Memory B cell (primary cell): ENCODE data around the gene BTN1A1.
"Not testable (repeated sequence)": the region's sequence is repeated elsewhere in the genome, so short reads cannot be mapped to it uniquely, and the experiment has no call there.

Experiments
- ATAC-seq: fragments of 150-1000 bp; cut with Tn5 transposase; 2 replicates; pipeline ENCODE4 v1.10.0; 2021; ENCODE audit warnings: low read depth, mild to moderate bottlenecking, moderate library complexity
- DNase-seq, 2 donors: peaks; one replicate each; pipeline ENCODE4 v3.0.0; 2022; ENCODE audit warnings: low spot score in 2 of 2
- H3K27ac Mint-ChIP-seq: one replicate; pipeline ENCODE4 v1.8.0; 2022; ENCODE audit warnings: mild to moderate bottlenecking, moderate library complexity, mixed read lengths
- H3K27me3 Mint-ChIP-seq: one replicate; pipeline ENCODE4 v1.8.0; 2022; ENCODE audit warnings: mixed read lengths
- H3K36me3 Mint-ChIP-seq: one replicate; pipeline ENCODE4 v1.8.0; 2022; ENCODE audit warnings: mild to moderate bottlenecking, mixed read lengths
- H3K4me1 Mint-ChIP-seq: one replicate; pipeline ENCODE4 v1.8.0; 2022; ENCODE audit warnings: mixed read lengths
- H3K4me3 Mint-ChIP-seq: one replicate; pipeline ENCODE4 v1.8.0; 2022; ENCODE audit warnings: mild to moderate bottlenecking, moderate library complexity, mixed read lengths
- H3K9me3 Mint-ChIP-seq: one replicate; pipeline ENCODE4 v1.8.0; 2022; ENCODE audit warnings: mixed read lengths

The BTN1A1 gene

GRCh38 chr6:26500102-26500501 is at the start of gene BTN1A1:
BTN1A1 (plus strand) TSS chr6:26500303; CDS start chr6:26501287, 984 bp downstream.
- Mint-ChIP-seq H3K9me3 (no peaks in the 10 kb centered on the region), H3K27ac (no peak within 1 kb of the TSS), H3K4me3 (peak within 1 kb of the TSS; percentile 35), H3K27me3 (no peaks in the 10 kb centered on the region), H3K36me3 (no peaks in the 10 kb centered on the region), H3K4me1 (peaks cover 23% of the 10 kb centered on the region)
- DNase-seq (no peak), ATAC-seq (no peak)

GRCh38 chr6:26452631-26453235 is 47.4 kb upstream of the BTN1A1 start:
- Mint-ChIP-seq H3K36me3 (peaks cover 26% of the 10 kb centered on the region), H3K27ac (no peak overlapping the region), H3K27me3 (no peaks in the 10 kb centered on the region), H3K9me3 (no peaks in the 10 kb centered on the region), H3K4me3 (no peak overlapping the region), H3K4me1 (peaks cover 22% of the 10 kb centered on the region)
- no peak for ATAC-seq
- no peak for DNase-seq

- Mint-ChIP-seq H3K4me3 (no peak overlapping the region), H3K27me3 (no peaks in the 10 kb centered on the region), H3K27ac (no peak overlapping the region), H3K36me3 (peaks cover 22% of the 10 kb centered on the region), H3K4me1 (peaks cover 28% of the 10 kb centered on the region), H3K9me3 (no peaks in the 10 kb centered on the region)
- DNase-seq: no peak
- ATAC-seq: no peak
Observed at GRCh38 chr6:26454631-26455030, 45.5 kb upstream of the BTN1A1 start.

GRCh38 chr6:26455357-26455970 is 44.6 kb upstream of the BTN1A1 start:
- DNase-seq (no peak), ATAC-seq (no peak)
- H3K4me1 Mint-ChIP-seq: peaks cover 30% of the 10 kb centered on the region
- no peaks in the 10 kb centered on the region for H3K27me3 Mint-ChIP-seq
- no peak overlapping the region for H3K4me3 Mint-ChIP-seq
- no peak overlapping the region for H3K27ac Mint-ChIP-seq
- H3K9me3 Mint-ChIP-seq: no peaks in the 10 kb centered on the region
- H3K36me3 Mint-ChIP-seq: peaks cover 19% of the 10 kb centered on the region

- peak; percentile 4 for ATAC-seq
- Mint-ChIP-seq H3K9me3 (no peaks in the 10 kb centered on the region), H3K4me1 (peaks cover 39% of the 10 kb centered on the region), H3K36me3 (peaks cover 17% of the 10 kb centered on the region), H3K4me3 (peak overlapping the region; percentile 99), H3K27ac (peak overlapping the region; percentile 91), H3K27me3 (no peaks in the 10 kb centered on the region)
- DNase-seq: no peak
Observed at GRCh38 chr6:26457264-26457805, 42.8 kb upstream of the BTN1A1 start.

GRCh38 chr6:26457806-26458688 is 42.1 kb upstream of the BTN1A1 start, which contains the start of gene BTN2A1:
BTN2A1 (plus strand) TSS chr6:26457955; CDS start chr6:26458637, 682 bp downstream.
- Mint-ChIP-seq H3K4me3 (peak within 1 kb of the TSS; percentile 99), H3K27me3 (no peaks in the 10 kb centered on the region), H3K9me3 (no peaks in the 10 kb centered on the region), H3K36me3 (peaks cover 20% of the 10 kb centered on the region), H3K27ac (peak within 1 kb of the TSS; percentile 91), H3K4me1 (peaks cover 40% of the 10 kb centered on the region)
- DNase-seq: peak; percentile 56 to 57
- ATAC-seq: peak; percentile 97

GRCh38 chr6:26459023-26459810 is 40.9 kb upstream of the BTN1A1 start:
- ATAC-seq (no peak), DNase-seq (no peak)
- H3K4me1 Mint-ChIP-seq: peaks cover 46% of the 10 kb centered on the region
- no peaks in the 10 kb centered on the region for H3K9me3 Mint-ChIP-seq
- peak overlapping the region; percentile 91 for H3K27ac Mint-ChIP-seq
- H3K27me3 Mint-ChIP-seq: no peaks in the 10 kb centered on the region
- H3K36me3 Mint-ChIP-seq: peaks cover 28% of the 10 kb centered on the region
- peak overlapping the region; percentile 79 for H3K4me3 Mint-ChIP-seq

- peaks cover 46% of the 10 kb centered on the region for H3K4me1 Mint-ChIP-seq
- not testable (repeated sequence) for DNase-seq, H3K27ac Mint-ChIP-seq, H3K27me3 Mint-ChIP-seq, H3K9me3 Mint-ChIP-seq, ATAC-seq
- H3K36me3 Mint-ChIP-seq: peaks cover 42% of the 10 kb centered on the region
- H3K4me3 Mint-ChIP-seq: peak overlapping the region; percentile 43
Observed at GRCh38 chr6:26461353-26461752, 38.8 kb upstream of the BTN1A1 start.

GRCh38 chr6:26464014-26464413 is 36.1 kb upstream of the BTN1A1 start:
- Mint-ChIP-seq H3K36me3 (peaks cover 57% of the 10 kb centered on the region), H3K27me3 (no peaks in the 10 kb centered on the region), H3K4me1 (peaks cover 42% of the 10 kb centered on the region), H3K9me3 (no peaks in the 10 kb centered on the region), H3K4me3 (no peak overlapping the region), H3K27ac (peak overlapping the region; percentile 12)
- ATAC-seq (no peak), DNase-seq (no peak)

GRCh38 chr6:26464416-26465131 is 35.5 kb upstream of the BTN1A1 start:
- H3K36me3 Mint-ChIP-seq: peaks cover 55% of the 10 kb centered on the region
- no peak for ATAC-seq
- H3K9me3 Mint-ChIP-seq: no peaks in the 10 kb centered on the region
- H3K27ac Mint-ChIP-seq: peak overlapping the region; percentile 48
- DNase-seq: no peak
- no peak overlapping the region for H3K4me3 Mint-ChIP-seq
- no peaks in the 10 kb centered on the region for H3K27me3 Mint-ChIP-seq
- peaks cover 41% of the 10 kb centered on the region for H3K4me1 Mint-ChIP-seq

GRCh38 chr6:26465776-26466175 is 34.3 kb upstream of the BTN1A1 start:
- Mint-ChIP-seq H3K36me3 (peaks cover 53% of the 10 kb centered on the region), H3K9me3 (no peaks in the 10 kb centered on the region), H3K27me3 (no peaks in the 10 kb centered on the region), H3K4me3 (no peak overlapping the region), H3K27ac (no peak overlapping the region), H3K4me1 (peaks cover 36% of the 10 kb centered on the region)
- no peak for DNase-seq
- ATAC-seq: no peak

- DNase-seq: no peak
- Mint-ChIP-seq H3K27ac (peak overlapping the region; percentile 64), H3K4me1 (peaks cover 39% of the 10 kb centered on the region), H3K4me3 (no peak overlapping the region), H3K36me3 (peaks cover 49% of the 10 kb centered on the region), H3K9me3 (peaks cover 8% of the 10 kb centered on the region), H3K27me3 (no peaks in the 10 kb centered on the region)
- peak; percentile 26 for ATAC-seq
Observed at GRCh38 chr6:26468829-26469228, 31.3 kb upstream of the BTN1A1 start.

- DNase-seq: no peak
- no peak overlapping the region for H3K4me3 Mint-ChIP-seq
- no peaks in the 10 kb centered on the region for H3K27me3 Mint-ChIP-seq
- peaks cover 38% of the 10 kb centered on the region for H3K4me1 Mint-ChIP-seq
- no peak overlapping the region for H3K27ac Mint-ChIP-seq
- H3K9me3 Mint-ChIP-seq: peaks cover 8% of the 10 kb centered on the region
- no peak for ATAC-seq
- peaks cover 36% of the 10 kb centered on the region for H3K36me3 Mint-ChIP-seq
Observed at GRCh38 chr6:26470643-26471042, 29.5 kb upstream of the BTN1A1 start.
